ENCODE measurements around the gene SYNRG. TPM values are rescaled to one million over a fixed set of nuclear protein-coding genes. Genes with fewer than 3 reads are reported as not detected.
A peak's percentile ranks its signal among the peaks of the same experiment; 100 is the strongest.

Gene SYNRG
- total and polyA plus RNA-seq, 5 donors from 2014 or later: 72.0 to 118 (median 74.5) TPM

- Mint-ChIP-seq H3K36me3 (no peaks in the 10 kb centered on the region), H3K4me3 (peak overlapping the region; percentile 91 to 99 (median 93)), H3K27me3 (peaks cover 5% of the 10 kb centered on the region), H3K9me3 (no peaks in the 10 kb centered on the region), H3K27ac (peak overlapping the region in 1 of 3 donors; percentile 89), H3K4me1 (peaks cover 16 to 31% (median 22%) of the 10 kb centered on the region in 4 donors)
- Histone ChIP-seq H3K4me1 (ENCODE audit: control insufficient read depth, insufficient read depth, low read length, poor library complexity, severe bottlenecking) (peaks cover 20% of the 10 kb centered on the region), H3K27ac (ENCODE audit: insufficient read depth, low read length, poor library complexity, severe bottlenecking) (no peak overlapping the region), H3K36me3 (ENCODE audit: control insufficient read depth, insufficient read depth, low read length) (no peaks in the 10 kb centered on the region), H3K27me3 (ENCODE audit: control insufficient read depth, insufficient read depth, low read length) (no peaks in the 10 kb centered on the region), H3K4me3 (ENCODE audit: low read depth, low read length) (peak overlapping the region; percentile 49), H3K9me3 (ENCODE audit: control insufficient read depth in 2 of 2, low read length in 2 of 2) (no peaks in the 10 kb centered on the region)
- peak; percentile 57 to 74 (median 62) for DNase-seq
- peak; percentile 63 to 67 for ATAC-seq (ENCODE audit: low read depth in 2 of 2)
Observed at GRCh38 chr17:37490022-37490587, 119.1 kb downstream of the SYNRG start.

DNA sequence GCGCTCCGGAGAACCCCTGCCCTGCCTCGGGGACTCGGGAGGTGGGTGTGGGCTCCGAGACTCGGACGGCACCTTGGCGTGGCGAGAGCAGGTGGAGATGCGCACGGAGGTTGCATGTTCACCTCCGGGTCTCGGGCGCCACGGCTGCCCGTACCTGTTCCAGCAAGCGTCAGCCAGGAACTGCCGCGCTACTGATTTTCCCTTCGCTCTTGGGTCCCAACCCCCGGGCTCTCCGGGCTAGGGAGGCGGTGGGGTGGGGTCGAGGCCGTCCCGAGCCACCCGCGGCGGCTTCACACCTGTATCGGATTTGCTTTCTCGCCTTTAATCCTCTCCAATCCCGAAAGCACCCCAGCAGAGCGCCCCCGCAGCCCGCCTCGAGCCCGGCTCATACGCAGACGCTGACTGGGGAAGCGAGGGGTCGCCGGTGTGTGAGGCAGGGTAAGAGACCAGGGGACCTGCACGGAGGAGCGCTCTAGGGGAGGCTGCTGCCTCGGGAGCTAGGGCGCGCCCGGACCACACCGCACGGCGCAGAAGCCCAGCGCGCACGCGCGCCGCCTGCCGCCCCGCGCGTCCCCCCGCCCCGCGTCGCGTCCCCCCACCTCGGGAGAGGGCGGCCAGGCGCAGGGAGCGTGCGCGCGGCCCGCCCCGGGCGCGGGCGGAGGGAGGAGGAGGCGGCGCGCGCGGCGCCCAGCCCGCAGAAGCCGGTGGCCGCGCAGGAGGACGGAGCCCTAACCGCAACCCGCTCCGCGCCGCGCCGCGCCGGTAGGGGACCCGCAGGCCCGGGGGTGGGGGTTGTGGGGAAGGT, 119.8 kb downstream of the SYNRG start, which contains the start of gene DUSP14:
TSS of gene DUSP14 (plus strand) at position 695 of the 805 bp plus-strand sequence. CDS start 22,382 bp downstream, outside the sequence.
- H3K9me3 Mint-ChIP-seq: no peaks in the 10 kb centered on the region
- peak; percentile 66 to 79 (median 75) for DNase-seq
- Histone ChIP-seq H3K27ac (ENCODE audit: insufficient read depth, low read length, poor library complexity, severe bottlenecking) (peak within 1 kb of the TSS; percentile 66), H3K27me3 (ENCODE audit: control insufficient read depth, insufficient read depth, low read length) (no peaks in the 10 kb centered on the region), H3K4me1 (ENCODE audit: control insufficient read depth, insufficient read depth, low read length, poor library complexity, severe bottlenecking) (peaks cover 20% of the 10 kb centered on the region), H3K9me3 (ENCODE audit: control insufficient read depth in 2 of 2, low read length in 2 of 2) (no peaks in the 10 kb centered on the region), H3K36me3 (ENCODE audit: control insufficient read depth, insufficient read depth, low read length) (no peaks in the 10 kb centered on the region), H3K4me3 (ENCODE audit: low read depth, low read length) (peak within 1 kb of the TSS; percentile 65)
- H3K36me3 Mint-ChIP-seq: no peaks in the 10 kb centered on the region
- H3K27ac Mint-ChIP-seq: peak within 1 kb of the TSS; percentile 86 to 90 (median 89)
- H3K4me1 Mint-ChIP-seq: peaks cover 16 to 31% (median 22%) of the 10 kb centered on the region in 4 donors
- ATAC-seq (ENCODE audit: low read depth in 2 of 2): peak; percentile 81 to 84
- peak within 1 kb of the TSS; percentile 91 to 99 (median 93) for H3K4me3 Mint-ChIP-seq
- H3K27me3 Mint-ChIP-seq: peaks cover 5% of the 10 kb centered on the region

- H3K27me3 Mint-ChIP-seq: peaks cover 5% of the 10 kb centered on the region
- no peaks in the 10 kb centered on the region for H3K9me3 ChIP-seq (ENCODE audit: control insufficient read depth in 2 of 2, low read length in 2 of 2)
- no peaks in the 10 kb centered on the region for H3K36me3 ChIP-seq (ENCODE audit: control insufficient read depth, insufficient read depth, low read length)
- peak overlapping the region; percentile 78 to 90 (median 86) for H3K27ac Mint-ChIP-seq
- H3K27ac ChIP-seq (ENCODE audit: insufficient read depth, low read length, poor library complexity, severe bottlenecking): peak overlapping the region; percentile 66
- no peaks in the 10 kb centered on the region for H3K9me3 Mint-ChIP-seq
- no peaks in the 10 kb centered on the region for H3K36me3 Mint-ChIP-seq
- DNase-seq (peak; percentile 33 to 65 (median 42)), ATAC-seq (ENCODE audit: low read depth in 2 of 2) (peak; percentile 16 to 25)
- H3K27me3 ChIP-seq (ENCODE audit: control insufficient read depth, insufficient read depth, low read length): no peaks in the 10 kb centered on the region
- H3K4me3 Mint-ChIP-seq: peak overlapping the region; percentile 88 to 92 (median 90)
- H3K4me3 ChIP-seq (ENCODE audit: low read depth, low read length): peak overlapping the region; percentile 65
- peaks cover 20% of the 10 kb centered on the region for H3K4me1 ChIP-seq (ENCODE audit: control insufficient read depth, insufficient read depth, low read length, poor library complexity, severe bottlenecking)
- H3K4me1 Mint-ChIP-seq: peaks cover 16 to 31% (median 22%) of the 10 kb centered on the region in 4 donors
Observed at GRCh38 chr17:37488607-37489196, 120.5 kb downstream of the SYNRG start.

DNA sequence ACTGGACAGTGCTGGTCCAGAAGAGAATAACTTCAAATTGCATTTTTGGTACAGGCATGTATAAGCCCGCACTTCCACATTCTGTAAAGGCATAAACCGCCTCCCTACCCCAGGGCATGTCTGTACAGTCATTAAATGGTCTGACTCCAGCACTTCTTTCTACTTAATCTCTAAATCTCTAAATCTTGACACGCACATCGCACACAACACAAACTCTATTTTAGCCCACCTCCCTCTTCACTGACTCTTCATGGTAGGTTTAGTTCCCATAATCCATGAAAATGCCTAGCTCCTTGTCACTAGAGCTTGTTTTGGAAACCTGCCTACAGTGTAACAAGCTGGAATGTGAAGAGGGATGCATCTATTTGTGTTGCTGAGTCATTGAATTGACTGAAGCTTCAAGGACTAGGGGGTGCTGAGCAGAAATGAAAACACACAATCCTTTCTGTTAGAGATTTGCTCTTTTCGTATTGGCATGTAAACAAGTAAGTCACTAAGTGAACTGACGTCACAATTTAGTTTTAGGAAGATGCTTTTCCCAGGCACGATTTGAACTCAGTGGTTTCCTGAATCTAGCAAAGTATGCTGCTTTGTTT, 121.1 kb downstream of the SYNRG start:
- no peaks in the 10 kb centered on the region for H3K27me3 ChIP-seq (ENCODE audit: control insufficient read depth, insufficient read depth, low read length)
- peak overlapping the region; percentile 88 to 92 (median 90) for H3K4me3 Mint-ChIP-seq
- ATAC-seq (ENCODE audit: low read depth in 2 of 2): no peak
- no peaks in the 10 kb centered on the region for H3K9me3 ChIP-seq (ENCODE audit: control insufficient read depth in 2 of 2, low read length in 2 of 2)
- peak overlapping the region; percentile 65 for H3K4me3 ChIP-seq (ENCODE audit: low read depth, low read length)
- no peaks in the 10 kb centered on the region for H3K9me3 Mint-ChIP-seq
- H3K36me3 ChIP-seq (ENCODE audit: control insufficient read depth, insufficient read depth, low read length): no peaks in the 10 kb centered on the region
- no peak overlapping the region for H3K27ac ChIP-seq (ENCODE audit: insufficient read depth, low read length, poor library complexity, severe bottlenecking)
- peaks cover 5% of the 10 kb centered on the region for H3K27me3 Mint-ChIP-seq
- H3K36me3 Mint-ChIP-seq: no peaks in the 10 kb centered on the region
- H3K4me1 ChIP-seq (ENCODE audit: control insufficient read depth, insufficient read depth, low read length, poor library complexity, severe bottlenecking): peaks cover 20% of the 10 kb centered on the region
- H3K27ac Mint-ChIP-seq: peak overlapping the region; percentile 5 to 86 (median 78)
- DNase-seq: peak in 1 of 3 donors; percentile 34
- peaks cover 18 to 31% (median 23%) of the 10 kb centered on the region in 4 donors for H3K4me1 Mint-ChIP-seq

- Histone ChIP-seq H3K27me3 (ENCODE audit: control insufficient read depth, insufficient read depth, low read length) (no peaks in the 10 kb centered on the region), H3K27ac (ENCODE audit: insufficient read depth, low read length, poor library complexity, severe bottlenecking) (no peak overlapping the region), H3K36me3 (ENCODE audit: control insufficient read depth, insufficient read depth, low read length) (no peaks in the 10 kb centered on the region), H3K4me1 (ENCODE audit: control insufficient read depth, insufficient read depth, low read length, poor library complexity, severe bottlenecking) (peaks cover 19% of the 10 kb centered on the region), H3K9me3 (ENCODE audit: control insufficient read depth in 2 of 2, low read length in 2 of 2) (no peaks in the 10 kb centered on the region), H3K4me3 (ENCODE audit: low read depth, low read length) (no peak overlapping the region)
- DNase-seq (no peak), ATAC-seq (ENCODE audit: low read depth in 2 of 2) (no peak)
- peaks cover 5% of the 10 kb centered on the region for H3K27me3 Mint-ChIP-seq
- peak overlapping the region in 1 of 4 donors; percentile 27 for H3K4me3 Mint-ChIP-seq
- H3K4me1 Mint-ChIP-seq: peaks cover 12 to 22% (median 19%) of the 10 kb centered on the region in 4 donors
- H3K36me3 Mint-ChIP-seq: no peaks in the 10 kb centered on the region
- no peak overlapping the region for H3K27ac Mint-ChIP-seq
- H3K9me3 Mint-ChIP-seq: no peaks in the 10 kb centered on the region
Observed at GRCh38 chr17:37485938-37486570, 123.2 kb downstream of the SYNRG start.

- DNase-seq: no peak
- H3K4me1 Mint-ChIP-seq: peaks cover 2 to 12% (median 6%) of the 10 kb centered on the region in 4 donors
- no peak overlapping the region for H3K4me3 Mint-ChIP-seq
- Histone ChIP-seq H3K4me1 (ENCODE audit: control insufficient read depth, insufficient read depth, low read length, poor library complexity, severe bottlenecking) (peaks cover 4% of the 10 kb centered on the region), H3K9me3 (ENCODE audit: control insufficient read depth in 2 of 2, low read length in 2 of 2) (no peaks in the 10 kb centered on the region), H3K27me3 (ENCODE audit: control insufficient read depth, insufficient read depth, low read length) (no peaks in the 10 kb centered on the region), H3K4me3 (ENCODE audit: low read depth, low read length) (no peak overlapping the region), H3K27ac (ENCODE audit: insufficient read depth, low read length, poor library complexity, severe bottlenecking) (no peak overlapping the region), H3K36me3 (ENCODE audit: control insufficient read depth, insufficient read depth, low read length) (peaks cover 11% of the 10 kb centered on the region)
- H3K36me3 Mint-ChIP-seq: peaks cover 8% of the 10 kb centered on the region
- no peaks in the 10 kb centered on the region for H3K9me3 Mint-ChIP-seq
- no peaks in the 10 kb centered on the region for H3K27me3 Mint-ChIP-seq
- no peak overlapping the region for H3K27ac Mint-ChIP-seq
- no peak for ATAC-seq (ENCODE audit: low read depth in 2 of 2)
Observed at GRCh38 chr17:37483311-37484039, 125.7 kb downstream of the SYNRG start.
